ENCODE measurements around the gene PCSK5.
A peak's percentile ranks its signal among the peaks of the same experiment; 100 is the strongest.

DNA sequence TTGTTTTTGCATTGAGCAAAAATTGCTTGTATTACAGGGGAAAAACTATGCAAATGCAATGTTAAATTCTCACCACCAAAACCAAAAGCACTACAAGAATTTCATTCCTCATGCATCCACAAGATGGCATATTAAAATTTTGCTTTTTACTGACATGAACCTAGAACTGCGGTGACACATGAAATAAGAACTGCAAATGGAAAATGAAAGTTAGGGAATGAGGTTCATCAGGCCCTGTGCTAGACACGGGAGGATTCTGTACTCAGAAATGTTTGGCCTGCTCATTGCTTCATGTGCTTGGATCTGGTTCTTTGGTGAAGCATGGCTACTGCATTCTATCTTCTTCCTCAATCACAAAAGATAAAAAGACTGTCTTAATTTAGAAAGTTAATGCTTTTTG is 512.9 kb downstream of the PCSK5 start:
- TF ChIP-seq, protein P1, sequence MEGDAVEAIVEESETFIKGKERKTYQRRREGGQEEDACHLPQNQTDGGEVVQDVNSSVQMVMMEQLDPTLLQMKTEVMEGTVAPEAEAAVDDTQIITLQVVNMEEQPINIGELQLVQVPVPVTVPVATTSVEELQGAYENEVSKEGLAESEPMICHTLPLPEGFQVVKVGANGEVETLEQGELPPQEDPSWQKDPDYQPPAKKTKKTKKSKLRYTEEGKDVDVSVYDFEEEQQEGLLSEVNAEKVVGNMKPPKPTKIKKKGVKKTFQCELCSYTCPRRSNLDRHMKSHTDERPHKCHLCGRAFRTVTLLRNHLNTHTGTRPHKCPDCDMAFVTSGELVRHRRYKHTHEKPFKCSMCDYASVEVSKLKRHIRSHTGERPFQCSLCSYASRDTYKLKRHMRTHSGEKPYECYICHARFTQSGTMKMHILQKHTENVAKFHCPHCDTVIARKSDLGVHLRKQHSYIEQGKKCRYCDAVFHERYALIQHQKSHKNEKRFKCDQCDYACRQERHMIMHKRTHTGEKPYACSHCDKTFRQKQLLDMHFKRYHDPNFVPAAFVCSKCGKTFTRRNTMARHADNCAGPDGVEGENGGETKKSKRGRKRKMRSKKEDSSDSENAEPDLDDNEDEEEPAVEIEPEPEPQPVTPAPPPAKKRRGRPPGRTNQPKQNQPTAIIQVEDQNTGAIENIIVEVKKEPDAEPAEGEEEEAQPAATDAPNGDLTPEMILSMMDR (conservative IDR thresholded peaks at IDR 0.05; ENCODE audit: low read depth, low read length) = peak; percentile 57
- TF ChIP-seq EZH2 (IDR thresholded peaks at IDR 0.05; ENCODE audit: borderline replicate concordance, low read depth, low read length, poor library complexity, severe bottlenecking) = no peak

Measured in A673 (cell line).